ENCODE results near the gene CES3.
A peak's percentile ranks its signal among the peaks of the same experiment; 100 is the strongest.
"Not testable (repeated sequence)": the region's sequence is repeated elsewhere in the genome, so short reads cannot be mapped to it uniquely, and the experiment has no call there.

The CES3 gene

DNA sequence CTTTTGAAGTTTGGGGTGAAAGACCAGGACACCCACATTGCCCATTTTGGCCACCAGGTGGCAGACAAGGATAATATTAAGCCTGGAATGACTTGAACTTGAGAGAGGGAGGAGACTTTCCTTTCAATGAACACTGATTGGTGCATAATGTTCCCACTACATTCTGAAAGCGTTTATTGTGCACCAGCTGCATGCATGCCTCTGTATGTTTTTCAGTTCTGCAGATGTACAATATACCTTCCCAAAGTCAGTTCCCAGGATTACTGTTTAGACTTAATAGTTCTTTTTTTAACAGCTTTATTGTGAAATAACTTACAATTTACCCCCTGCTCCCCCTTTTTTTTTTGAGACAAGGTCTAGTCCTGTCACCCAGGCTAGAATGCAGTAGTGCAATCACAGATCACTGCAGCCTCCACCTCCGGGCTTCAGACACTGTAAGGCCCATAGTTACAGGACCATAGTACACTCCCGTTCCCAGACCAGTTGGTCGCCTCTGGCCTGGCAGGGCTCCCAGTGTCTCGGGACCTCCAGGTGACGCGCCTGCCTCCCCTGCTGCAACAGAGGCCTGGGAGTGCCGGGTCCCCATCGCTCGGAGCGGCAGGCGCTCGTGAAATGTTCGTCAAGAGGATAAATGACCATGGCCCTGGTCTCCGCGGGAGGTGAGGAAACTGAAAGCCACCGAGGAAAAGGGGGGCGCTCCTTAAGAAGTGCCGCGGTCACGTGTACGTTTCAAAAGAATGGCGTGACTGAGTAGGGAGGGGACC is 13.6 kb upstream of the CES3 start:
- peak; percentile 72 for DNase-seq

DNA sequence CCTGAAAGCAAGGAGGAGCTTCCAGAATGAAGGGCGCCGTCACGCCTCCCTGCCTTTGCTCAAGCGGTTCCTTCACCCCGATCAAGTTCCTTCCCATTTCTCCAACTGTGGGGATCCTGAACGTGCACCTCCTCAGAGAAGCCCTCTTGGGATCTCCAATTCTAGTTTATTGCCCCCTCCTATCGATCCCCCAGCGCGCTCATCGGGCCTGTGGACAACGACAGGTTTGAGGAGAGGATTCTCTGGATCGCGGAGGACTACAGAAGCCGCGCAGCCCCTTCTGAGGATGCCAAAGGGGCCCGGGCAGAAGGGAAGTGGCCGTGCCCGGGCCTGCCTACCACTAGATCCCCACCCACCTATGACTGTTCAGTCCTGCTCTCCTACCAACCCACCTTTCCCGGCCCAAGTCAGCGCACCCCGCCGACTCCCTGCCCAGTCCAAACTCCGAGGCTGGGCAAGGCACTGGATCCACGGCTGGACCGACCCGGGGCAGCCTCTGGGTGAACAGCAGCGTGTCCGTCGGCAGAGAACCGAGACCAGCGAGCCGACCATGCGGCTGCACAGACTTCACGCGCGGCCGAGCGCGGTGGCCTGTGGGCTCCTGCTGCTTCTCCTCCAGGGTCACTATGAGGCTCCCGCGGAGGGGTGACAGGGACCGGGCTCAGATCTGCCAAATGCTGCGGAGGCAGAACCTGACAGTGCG is 12.8 kb upstream of the CES3 start:
- DNase-seq, result no peak

- DNase-seq, result no peak
Measured at GRCh38 chr16:66948837-66949225, 12.2 kb upstream of the CES3 start.

- DNase-seq, result no peak
Measured at GRCh38 chr16:66949472-66949871, 11.6 kb upstream of the CES3 start.

DNA sequence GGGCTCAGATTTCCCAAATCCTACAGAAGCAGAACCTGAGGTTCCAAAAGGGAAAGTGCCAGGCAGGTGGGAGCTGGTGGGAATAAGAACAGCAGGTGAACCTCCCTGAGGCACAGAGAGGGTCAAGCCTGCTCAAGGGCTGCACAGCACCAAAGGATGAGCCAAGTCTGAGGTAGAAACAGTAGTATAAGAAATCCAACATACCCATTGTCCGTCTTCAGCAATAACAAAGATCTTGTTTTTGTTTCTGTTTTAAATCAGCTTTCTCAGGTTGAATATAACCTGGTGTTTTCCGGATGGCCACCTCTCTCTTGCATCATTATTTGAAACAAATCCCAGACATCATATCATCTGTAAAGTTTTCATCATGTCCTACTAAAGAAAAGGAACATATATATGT is 10.6 kb upstream of the CES3 start:
- DNase-seq, result no peak

DNA sequence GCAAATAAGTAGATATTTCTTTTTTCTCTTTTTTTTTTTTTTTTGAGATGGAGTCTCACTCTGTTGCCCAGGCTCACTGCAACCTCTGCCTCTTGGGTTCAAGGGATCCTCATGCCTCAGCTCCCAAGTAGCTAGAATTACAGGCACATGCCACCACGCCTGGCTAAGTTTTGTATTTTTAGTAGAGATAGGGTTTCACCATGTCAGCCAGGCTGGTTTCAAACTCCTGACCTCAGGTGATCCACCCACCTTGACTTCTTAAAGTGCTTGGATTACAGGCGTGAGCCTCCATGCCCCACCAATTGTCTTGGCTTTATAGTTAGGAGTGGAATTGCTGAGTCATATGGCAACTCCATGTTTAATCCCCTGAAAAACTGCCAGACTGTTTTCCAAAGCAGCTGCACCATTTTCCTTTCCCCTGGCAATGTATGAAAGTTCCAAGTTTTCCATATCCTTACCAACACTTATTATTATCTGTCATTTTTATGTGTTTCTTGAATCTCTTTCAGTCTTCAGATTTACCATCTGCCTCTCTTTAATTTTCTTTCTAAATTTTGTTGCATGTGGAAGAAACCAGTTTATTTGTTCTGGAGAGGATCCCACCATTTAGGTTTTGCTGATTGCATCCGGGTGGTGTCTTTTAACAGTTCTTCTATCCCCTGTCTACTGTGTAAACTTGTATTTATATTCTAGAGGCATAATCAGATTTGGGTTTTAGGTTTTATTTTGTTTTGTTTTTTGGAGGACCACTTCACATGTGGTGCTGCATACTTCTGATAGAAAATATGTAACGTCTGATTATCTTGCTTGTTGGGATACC is 9.9 kb upstream of the CES3 start:
- no peak for DNase-seq

- no peak for DNase-seq
Measured at GRCh38 chr16:66952430-66953110, 8.5 kb upstream of the CES3 start.

- DNase-seq, result no peak
Measured at GRCh38 chr16:66953462-66954096, 7.5 kb upstream of the CES3 start.

DNA sequence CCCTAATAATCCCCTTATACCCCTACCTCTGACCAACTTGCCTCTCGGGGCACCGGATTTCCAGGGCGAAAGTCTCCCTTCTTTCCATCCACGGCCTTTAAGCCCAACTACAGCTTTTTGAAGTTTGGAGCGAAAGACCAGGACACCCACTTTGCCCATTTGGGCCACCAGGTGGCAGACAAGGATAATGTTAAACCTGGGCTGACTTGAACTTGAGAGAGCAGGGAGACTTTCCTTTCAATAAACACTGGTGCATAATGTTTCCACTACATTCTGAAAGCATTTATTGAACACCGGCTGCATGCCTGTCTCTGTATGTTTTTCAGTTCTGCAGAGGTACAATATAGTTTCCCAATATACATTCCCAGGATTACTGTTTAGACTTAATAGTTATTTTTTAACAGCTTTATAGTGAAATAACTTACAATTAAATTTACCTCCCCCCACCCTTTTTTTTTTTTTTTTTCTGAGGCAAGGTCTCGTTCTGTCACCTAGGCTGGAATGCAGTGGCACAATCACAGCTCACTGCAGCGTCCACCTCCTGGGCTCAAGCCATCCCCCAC is 6.9 kb upstream of the CES3 start:
- peak; percentile 59 for DNase-seq

- not testable (repeated sequence) for DNase-seq
Measured at GRCh38 chr16:66955363-66956153, 5.5 kb upstream of the CES3 start.

DNA sequence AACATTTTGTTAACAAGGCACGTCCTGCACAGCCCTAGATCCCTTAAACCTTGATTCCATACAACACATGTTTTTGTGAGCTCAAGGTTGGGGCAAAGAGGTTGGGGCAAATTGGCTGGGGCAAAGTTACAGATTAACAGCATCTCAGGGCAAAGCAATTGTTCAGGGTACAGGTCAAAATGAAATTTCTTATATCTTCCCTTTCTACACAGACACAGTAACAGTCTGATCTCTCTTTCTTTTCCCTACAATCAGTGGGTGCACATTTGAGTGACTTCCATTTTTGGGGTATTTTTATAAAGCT is 5.0 kb upstream of the CES3 start:
- not testable (repeated sequence) for DNase-seq

DNA sequence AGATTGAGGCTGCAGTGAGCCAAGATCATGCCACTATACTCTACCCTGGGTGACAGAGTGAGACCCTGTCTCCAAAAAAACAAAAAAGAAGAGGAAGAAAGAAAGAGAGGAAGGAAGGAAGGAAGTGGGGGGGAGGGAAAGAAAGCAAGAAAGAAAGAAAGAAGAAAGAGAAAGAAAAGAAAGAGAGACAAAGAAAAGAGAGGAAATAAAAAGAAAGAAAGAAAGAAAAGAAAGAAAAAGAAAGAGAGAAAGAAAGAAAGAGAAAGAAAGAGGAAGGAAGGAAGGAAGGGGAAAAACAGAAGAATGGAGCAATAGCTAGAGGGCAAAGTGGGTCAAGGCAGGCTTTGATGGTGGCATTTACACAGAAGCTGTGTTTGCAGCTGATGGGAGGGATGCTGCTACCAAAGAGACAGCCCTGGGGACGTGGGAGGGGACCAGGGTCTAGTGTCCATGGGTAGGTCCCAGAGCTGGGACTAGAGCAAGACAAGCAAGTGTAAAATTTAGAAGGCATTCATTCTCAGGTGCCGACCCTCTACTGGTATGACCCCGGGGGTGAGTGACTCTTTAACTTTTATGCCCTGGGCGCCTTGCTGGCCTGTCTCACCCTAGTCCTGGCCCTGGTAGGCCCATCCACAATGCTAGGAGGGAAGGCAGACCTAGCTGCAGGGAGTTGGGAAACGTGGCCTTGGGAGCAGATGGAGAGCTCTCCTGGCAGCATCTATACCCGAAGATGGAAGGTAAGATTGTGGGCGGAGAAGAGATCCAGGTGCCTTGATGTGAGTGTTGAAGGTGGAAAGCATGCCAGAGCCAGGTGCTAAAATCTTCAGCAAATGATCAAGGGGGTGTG is 2.0 kb upstream of the CES3 start:
- DNase-seq, result no peak

- DNase-seq, result no peak
Measured at GRCh38 chr16:66959704-66960161, 1.3 kb upstream of the CES3 start.

- no peak for DNase-seq
Measured at GRCh38 chr16:66960270-66960669, 796 bp upstream of the CES3 start.

DNA sequence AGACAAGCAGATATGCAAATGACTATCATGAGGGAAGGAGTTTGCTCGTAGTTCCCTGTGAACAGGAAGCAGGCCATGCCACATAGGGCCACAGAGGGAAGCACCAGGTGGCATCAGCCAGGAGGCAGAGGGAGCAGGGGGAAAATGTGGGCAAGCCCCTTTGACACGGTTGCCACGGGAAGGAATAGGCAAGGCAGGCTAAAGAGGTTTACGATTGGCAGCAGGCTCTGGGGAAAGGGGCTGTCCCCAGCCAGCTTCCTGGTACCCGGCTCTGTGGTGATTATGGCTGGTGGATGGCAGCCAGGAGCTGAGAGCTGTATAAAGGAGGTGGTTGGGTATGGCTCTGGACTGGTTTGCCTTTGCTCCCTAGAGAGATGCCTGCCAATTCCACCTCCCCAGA is 848 bp downstream of the CES3 start:
- no peak for DNase-seq

DNA sequence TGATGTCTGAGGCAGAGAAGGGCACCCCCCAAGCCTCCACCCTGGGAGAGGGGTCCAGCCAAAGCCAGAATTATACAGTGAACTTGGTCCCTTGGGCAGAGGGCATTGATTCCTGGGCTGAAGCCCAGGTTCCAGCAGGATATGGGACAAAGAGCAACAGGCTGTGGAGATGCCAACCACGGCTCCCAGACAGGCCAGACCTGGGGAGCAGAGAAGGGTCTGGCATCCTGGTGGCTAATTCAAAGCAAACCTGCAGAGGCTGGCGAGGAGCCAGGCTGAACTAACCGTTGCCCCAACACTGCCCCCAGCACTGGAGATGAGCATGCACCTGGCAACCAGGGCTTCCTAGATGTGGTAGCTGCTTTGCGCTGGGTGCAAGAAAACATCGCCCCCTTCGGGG is 3.0 kb downstream of the CES3 start:
- DNase-seq, result no peak

DNA sequence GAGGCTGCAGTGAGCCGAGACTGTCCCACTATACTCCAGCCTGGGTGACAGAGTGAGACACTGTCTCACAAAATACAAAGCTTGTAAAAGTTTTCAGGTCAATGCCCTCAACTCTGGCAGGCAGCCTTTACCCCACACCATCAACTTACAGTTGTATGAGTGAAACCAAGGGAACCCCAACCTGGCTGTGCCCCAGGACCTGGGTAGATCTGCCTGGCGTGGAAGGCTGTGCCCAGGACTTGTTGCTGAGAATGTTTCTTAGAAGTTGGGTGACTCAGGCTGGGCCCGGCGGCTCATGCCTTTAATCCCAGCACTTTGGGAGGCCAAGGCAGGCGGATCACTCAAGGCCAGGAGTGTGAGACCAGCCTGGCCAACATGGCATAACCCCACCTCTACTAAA is 7.8 kb downstream of the CES3 start:
- DNase-seq, result no peak

DNA sequence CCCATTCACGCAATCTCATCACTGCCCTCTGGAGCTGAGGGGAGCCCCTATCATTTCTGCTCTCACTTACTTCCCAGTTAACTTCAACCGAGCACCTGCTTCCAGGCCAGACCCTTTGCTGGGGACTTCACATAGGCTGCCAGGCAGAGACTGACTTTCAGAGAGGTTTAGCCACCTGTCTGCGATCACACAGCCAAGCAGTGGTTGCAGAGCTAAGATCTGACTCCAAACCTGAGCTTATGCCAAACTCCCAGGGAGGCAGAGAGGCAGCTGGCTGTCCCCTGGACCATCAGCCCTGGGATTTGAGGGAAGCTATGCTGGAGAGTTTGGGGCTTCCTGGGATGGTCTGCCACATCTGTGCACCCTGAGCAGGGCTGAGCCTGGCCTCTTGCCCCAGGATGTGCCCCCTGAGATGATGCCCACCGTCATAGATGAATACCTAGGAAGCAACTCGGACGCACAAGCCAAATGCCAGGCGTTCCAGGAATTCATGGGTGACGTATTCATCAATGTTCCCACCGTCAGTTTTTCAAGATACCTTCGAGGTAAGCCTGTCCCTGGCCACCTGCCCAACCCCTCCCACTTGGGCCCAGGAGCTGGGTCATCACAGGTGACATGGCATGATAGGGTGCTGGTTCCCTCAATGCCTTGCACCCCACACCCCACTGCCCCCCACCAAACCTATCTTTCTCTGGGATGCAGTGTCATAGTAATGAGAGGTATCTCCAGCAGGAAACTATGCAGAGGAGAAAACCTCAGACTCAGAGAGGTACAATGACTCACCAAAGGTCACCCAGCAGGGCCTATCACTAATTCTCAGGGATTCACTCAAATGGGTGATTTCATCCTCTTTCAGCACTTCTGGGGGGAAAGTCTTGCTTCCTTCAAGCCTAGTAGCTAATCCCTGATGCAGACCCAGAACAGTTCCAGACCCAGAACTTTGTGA is 10.0 kb downstream of the CES3 start:
- no peak for DNase-seq

- no peak for DNase-seq
Measured at GRCh38 chr16:66972983-66973382, 11.9 kb downstream of the CES3 start.
